Uterus (tissue), 2 donors: Measurements from ENCODE around the gene THBS3.
"Not testable (repeated sequence)": the region's sequence is repeated elsewhere in the genome, so short reads cannot be mapped to it uniquely, and the experiment has no call there.

Experiments used
- POLR2A ChIP-seq, 2 donors: fragments of 450-650 bp; IDR thresholded peaks; one replicate each; pipeline ENCODE4 v1.6.1; 2016; ENCODE audit warnings: antibody characterized with exemption in 2 of 2, mild to moderate bottlenecking in 1 of 2, moderate library complexity in 1 of 2
- TF ChIP-seq, protein P1 (sequence below), 4 experiments: fragments of 200-600 bp in 2 of 4; fragments of 450-650 bp in 2 of 4; sonication (generic) in 2 of 4; IDR thresholded peaks; one replicate each; pipeline ENCODE4 v1.5.1; 2016 to 2019; ENCODE audit warnings: antibody characterized with exemption in 4 of 4, mild to moderate bottlenecking in 2 of 4, moderate library complexity in 1 of 4

GRCh38 chr1:155232001-155232978 is 24.6 kb upstream of the THBS3 start:
- TF ChIP-seq, protein P1, sequence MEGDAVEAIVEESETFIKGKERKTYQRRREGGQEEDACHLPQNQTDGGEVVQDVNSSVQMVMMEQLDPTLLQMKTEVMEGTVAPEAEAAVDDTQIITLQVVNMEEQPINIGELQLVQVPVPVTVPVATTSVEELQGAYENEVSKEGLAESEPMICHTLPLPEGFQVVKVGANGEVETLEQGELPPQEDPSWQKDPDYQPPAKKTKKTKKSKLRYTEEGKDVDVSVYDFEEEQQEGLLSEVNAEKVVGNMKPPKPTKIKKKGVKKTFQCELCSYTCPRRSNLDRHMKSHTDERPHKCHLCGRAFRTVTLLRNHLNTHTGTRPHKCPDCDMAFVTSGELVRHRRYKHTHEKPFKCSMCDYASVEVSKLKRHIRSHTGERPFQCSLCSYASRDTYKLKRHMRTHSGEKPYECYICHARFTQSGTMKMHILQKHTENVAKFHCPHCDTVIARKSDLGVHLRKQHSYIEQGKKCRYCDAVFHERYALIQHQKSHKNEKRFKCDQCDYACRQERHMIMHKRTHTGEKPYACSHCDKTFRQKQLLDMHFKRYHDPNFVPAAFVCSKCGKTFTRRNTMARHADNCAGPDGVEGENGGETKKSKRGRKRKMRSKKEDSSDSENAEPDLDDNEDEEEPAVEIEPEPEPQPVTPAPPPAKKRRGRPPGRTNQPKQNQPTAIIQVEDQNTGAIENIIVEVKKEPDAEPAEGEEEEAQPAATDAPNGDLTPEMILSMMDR (IDR thresholded peaks at IDR 0.05), result not testable (repeated sequence)
- TF ChIP-seq POLR2A (IDR thresholded peaks at IDR 0.05), result not testable (repeated sequence)
